HG03469 (cell line): ENCODE measurements around the gene SIGLEC14.
A peak's percentile ranks its signal among the peaks of the same experiment; 100 is the strongest.

Source experiments
- ATAC-seq: cut with Tn5 transposase; IDR thresholded peaks from one replicate; pipeline ENCODE4 v1.9.1; 2021; ENCODE audit warnings: mild to moderate bottlenecking, moderate library complexity, moderate number of reproducible peaks; ENCODE audit not compliant: unreplicated experiment

The SIGLEC14 gene

GRCh38 chr19:51626675-51627074 lies 19.9 kb downstream of the SIGLEC14 start:
- no peak for ATAC-seq

GRCh38 chr19:51621178-51621577 lies 25.4 kb downstream of the SIGLEC14 start:
- no peak for ATAC-seq

GRCh38 chr19:51615991-51616390 lies 30.6 kb downstream of the SIGLEC14 start:
- ATAC-seq, result no peak

GRCh38 chr19:51614789-51615188 lies 31.8 kb downstream of the SIGLEC14 start:
- ATAC-seq, result no peak

- no peak for ATAC-seq
Measured at GRCh38 chr19:51610576-51610975, 36.0 kb downstream of the SIGLEC14 start.

- no peak for ATAC-seq
Measured at GRCh38 chr19:51607920-51608562, 38.6 kb downstream of the SIGLEC14 start.

- peak; percentile 79 for ATAC-seq
Measured at GRCh38 chr19:51607077-51607476, 39.5 kb downstream of the SIGLEC14 start.

GRCh38 chr19:51602189-51602854 lies 44.3 kb downstream of the SIGLEC14 start:
- ATAC-seq, result no peak

GRCh38 chr19:51600940-51601580 lies 45.6 kb downstream of the SIGLEC14 start:
- ATAC-seq, result no peak

- ATAC-seq, result no peak
Measured at GRCh38 chr19:51599084-51599483, 47.5 kb downstream of the SIGLEC14 start.

GRCh38 chr19:51598159-51598915 lies 48.3 kb downstream of the SIGLEC14 start:
- ATAC-seq, result no peak

- no peak for ATAC-seq
Measured at GRCh38 chr19:51595190-51596175, 51.1 kb downstream of the SIGLEC14 start.

- ATAC-seq, result no peak
Measured at GRCh38 chr19:51594774-51595109, 51.9 kb downstream of the SIGLEC14 start.

- peak; percentile 92 for ATAC-seq
Measured at GRCh38 chr19:51593969-51594773, 52.5 kb downstream of the SIGLEC14 start.

GRCh38 chr19:51593138-51593890 lies 53.3 kb downstream of the SIGLEC14 start:
- ATAC-seq, result no peak
